AML-193 (cell line): ENCODE data around the gene CAPSL.
"Not testable (repeated sequence)": the region's sequence is repeated elsewhere in the genome, so short reads cannot be mapped to it uniquely, and the experiment has no call there.

Experiments used
- DNase-seq, 2 experiments: peaks; one replicate each; lab custom pipeline; 2025; lab: John Stamatoyannopoulos, UW

Gene CAPSL

GRCh38 chr5:35904443-35905132 lies 33.8 kb downstream of the CAPSL start:
- DNase-seq = no peak

DNA sequence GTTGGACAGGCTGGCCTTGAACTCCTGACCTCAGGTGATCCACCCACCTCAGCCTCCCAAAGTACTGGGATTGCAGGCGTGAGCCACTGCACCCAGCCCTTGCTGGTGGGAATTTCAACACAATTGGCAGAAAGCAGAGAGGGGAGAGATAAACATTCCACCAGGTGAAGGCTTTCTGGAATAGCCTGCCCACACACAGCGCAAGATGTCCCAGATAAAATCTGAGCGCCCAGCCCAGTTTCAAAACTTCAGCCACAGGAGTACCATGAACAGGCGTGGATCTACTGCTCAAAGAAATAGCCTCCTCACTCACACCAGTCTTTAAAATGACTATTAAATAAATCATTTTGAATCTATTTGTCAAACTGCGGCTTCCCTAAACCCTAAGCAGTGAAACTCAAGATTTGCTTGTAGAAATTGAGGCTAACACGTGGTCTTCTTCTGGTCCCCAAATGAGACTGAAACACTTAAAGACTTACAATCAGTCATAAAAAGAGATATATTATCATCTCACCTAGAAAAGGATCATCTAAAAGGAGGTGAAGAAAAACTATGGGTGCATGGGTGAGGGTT lies 34.7 kb downstream of the CAPSL start:
- no peak for DNase-seq

DNA sequence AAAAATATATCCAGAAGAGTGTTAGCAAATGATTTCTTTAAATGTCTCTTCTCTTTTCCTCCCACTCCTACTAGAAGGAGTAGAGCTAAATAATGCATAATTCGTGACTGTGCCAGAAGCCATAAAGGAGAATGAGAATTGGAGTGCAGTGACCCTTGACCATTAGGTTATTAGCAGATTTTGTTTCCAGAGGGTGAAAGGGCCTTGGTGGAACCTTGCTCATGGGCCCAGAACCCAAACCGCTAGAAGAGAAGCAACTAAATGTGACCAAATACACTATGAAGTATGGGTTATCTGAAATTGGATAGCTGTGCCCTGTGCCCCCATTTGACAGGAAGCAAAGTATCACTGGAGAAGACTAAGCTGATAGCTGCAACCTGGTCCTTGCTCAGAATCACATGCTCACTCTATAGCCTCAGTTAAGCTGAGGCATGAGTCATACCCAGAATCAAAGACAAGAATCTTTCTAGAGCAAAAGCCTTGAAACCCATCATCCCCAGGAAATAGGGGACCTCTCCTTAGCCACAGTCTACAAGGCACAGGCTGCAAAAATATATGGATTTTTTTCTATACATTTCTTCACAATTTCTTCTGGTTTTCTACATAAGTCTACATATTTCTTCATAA lies 36.3 kb downstream of the CAPSL start:
- no peak for DNase-seq

- no peak for DNase-seq
These were observed 37.3 kb downstream of the CAPSL start for GRCh38 chr5:35900972-35901695.

DNA sequence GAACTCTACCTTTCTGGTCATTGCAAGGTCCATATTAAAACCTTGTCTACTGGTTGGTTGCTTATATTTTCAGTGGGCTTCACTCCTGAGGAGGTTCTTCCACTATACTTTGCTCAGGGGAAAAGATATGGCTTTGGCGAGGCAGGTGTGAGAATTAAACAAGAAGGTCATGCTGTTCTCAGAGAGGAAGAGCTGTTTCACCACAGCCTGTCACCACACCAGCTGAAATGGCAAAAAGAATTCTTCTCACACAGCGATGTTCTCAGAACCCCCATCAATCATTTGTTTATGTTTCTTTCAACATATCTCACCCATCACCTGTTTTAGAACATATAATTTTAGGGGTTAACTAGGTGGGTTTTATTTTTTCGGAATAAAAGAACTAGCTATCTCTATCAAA lies 38.6 kb downstream of the CAPSL start:
- DNase-seq = no peak

DNA sequence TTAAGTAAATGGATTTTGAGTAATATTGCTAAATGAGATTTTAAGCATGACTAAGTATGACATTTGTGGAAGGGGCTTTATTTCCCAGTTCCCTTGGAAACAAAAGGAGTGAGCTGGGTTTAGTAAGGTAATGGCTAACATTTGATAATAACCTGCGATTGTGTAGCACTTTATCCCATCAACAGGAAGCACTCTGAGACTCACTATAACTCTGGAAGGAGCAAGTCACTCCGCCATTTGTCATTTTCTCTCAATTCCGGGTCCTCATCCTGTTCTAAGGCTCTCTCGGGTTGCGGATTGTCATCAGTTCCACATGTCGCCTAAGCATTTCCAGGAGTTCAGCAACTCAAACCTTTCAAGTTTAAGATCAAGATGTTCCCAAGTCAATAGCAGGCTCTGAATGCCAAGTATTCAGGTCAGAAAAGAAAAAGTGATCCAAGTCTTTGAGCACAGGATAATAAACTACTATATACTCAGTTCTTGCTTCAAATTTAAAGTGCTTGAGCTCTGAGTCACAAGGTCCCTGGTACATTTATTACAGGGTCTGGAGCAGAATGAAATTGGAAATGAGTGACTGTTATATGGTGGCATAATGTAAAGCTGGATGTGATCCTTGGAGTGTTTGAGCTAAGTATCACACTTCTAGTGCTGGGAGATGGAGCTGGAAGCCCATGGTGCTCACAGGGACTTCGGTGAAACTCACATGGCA lies 39.3 kb downstream of the CAPSL start:
- DNase-seq = no peak

DNA sequence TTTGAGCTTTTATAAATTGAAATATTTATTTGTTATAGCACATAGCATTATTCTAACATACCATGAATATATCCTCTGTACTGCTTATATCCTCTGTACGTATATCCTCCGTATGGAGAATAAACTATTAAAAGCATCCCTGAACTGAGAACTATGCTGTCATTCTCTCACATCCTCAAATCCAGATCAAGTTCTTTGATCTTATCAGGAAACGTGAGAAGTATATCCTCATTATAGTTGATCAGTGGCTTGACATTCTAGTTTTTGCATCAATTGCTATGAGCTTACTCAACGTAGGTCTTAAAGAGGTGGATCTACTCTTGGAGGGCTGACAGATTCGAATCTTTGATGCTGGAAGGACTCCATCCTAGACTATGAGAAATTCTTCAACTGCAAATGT lies 44.3 kb downstream of the CAPSL start:
- DNase-seq = no peak

DNA sequence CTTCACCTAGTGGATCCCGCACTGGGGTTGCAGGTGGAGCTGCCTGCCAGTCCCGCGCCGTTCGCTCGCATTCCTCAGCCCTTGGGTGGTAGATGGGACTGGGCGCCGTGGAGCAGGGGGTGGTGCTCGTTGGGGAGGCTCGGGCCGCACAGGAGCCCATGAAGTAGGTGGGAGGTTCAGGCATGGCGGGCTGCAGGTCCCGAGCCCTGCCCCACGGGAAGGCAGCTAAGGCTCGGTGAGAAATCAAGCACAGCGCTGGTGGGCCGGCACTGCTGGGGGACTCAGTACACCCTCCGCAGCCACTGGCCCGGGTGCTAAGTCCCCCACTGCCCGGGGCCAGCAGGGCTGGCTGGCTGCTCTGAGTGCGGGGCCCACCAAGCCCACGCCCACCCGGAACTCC lies 45.6 kb downstream of the CAPSL start:
- not testable (repeated sequence) for DNase-seq

GRCh38 chr5:35890021-35891020 lies 48.1 kb downstream of the CAPSL start:
- no peak for DNase-seq

DNA sequence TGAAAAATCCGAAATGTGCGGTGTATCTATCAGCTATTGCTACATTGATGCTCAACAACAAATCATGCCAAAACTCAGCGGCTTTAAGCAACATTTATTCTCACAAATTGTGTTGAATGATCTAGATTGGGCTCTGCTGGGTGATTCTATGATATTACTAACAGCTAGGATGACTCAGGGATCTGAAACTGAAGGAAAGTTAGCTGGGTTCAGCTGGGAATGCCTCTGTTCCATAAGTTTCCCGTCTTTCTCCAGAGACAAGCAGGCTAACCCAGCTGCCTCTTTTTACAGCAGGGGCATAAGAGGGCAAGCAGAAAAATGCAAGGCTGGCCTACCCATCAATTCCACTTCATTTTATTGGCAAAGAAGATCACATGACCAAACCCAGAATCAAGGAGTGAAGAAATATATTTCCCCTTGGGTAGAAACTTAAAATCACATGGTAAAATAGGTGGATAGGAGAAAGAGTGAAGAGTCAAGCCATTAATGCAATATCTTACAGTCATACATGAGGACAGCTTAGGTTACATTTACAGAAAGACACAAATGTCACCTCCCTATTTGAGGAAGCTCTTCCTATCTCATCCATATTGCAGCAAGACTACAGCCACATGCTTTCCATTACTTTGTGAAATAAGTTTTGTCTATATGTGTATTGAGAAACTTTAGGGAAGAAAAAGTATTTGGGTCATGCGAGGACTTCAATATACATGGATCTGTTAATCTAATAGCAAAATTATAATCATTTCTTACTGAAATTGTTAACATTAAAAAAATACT lies 50.9 kb downstream of the CAPSL start:
- DNase-seq = peak in 1 of 2 experiments; percentile 26

DNA sequence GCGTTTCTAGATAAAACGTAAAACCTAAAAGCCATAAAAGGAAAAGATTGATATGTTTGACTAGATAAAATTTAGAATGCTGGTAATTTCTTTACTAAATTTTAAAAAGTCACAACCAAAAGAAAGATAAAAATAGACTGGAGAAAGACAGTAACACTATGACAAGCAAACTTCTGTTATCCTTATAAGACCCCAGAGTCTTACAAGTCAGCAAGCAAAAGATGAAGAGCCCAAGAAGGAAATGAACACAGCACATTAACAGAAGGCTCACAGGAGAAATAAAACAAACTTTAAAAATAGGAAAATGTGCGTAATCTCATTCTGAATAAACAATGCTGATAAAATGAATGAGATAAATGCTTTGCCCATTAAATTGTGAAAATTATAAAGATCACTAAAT lies 52.0 kb downstream of the CAPSL start:
- no peak for DNase-seq

DNA sequence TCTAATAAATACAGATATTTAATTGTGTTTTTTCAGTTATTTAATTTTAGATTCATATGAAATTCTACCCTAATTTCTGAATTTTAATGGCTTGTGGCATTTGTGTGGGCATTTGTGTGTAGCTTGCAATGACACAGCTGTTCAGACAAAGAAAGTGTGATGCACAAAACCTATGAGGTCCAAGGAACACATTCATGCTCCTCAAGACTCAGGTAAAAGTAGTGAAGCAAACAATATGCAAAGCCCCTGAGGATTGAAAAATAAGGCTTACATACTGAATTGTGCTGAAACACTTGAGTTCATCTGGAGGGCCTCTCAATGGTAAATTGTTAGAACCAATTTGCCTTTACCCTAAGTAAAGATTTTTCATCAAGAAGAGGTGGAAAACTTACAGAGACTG lies 53.6 kb downstream of the CAPSL start:
- no peak for DNase-seq

DNA sequence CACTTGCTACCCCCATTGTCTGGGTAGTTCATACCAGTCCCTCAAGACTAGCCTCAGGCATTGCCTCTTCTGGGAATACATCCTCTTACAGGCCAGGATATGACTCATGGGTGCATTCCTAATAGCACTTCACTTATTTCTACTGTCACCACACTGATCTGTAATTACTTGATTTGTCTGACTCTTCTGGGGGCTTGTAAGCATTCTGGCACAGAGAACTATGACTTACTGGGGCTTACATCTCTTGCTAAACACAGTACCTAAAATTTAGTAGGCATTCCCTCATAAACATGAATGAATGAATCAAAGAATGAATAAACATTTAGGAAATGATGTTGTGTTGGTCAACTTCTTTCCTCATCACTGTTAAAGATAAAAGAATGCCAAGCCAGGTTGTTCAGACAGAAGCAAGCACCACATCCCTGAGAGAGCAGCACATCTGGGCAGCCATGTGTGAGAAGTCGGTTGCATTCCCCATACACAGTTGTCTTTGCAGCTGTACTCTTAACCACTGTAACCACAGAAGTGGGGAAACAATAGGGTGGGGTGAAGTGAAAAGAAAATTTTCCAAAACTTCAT lies 54.1 kb downstream of the CAPSL start:
- DNase-seq = peak; percentile 56 to 75

- DNase-seq = no peak
These were observed 56.7 kb downstream of the CAPSL start for GRCh38 chr5:35881758-35882157.

DNA sequence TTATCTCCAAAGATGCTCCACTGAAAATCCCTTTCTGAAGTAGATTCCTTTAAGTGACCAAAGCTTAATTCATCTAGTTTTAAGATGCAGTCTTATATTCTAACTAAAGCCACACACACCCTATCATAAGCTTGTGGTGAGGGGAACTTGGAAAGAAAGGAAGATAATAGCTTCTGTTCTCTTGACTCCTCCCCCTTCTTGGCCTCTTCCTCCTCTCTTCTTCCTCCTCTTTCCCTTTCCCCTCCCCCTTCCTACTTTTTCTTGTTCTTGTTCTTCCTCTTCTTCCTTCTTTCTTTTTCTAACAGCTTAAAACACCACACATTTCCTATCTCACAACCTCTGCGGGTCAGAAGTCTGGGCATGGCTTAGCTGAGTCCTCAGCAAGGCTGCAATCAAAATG lies 58.3 kb downstream of the CAPSL start:
- peak; percentile 4 to 5 for DNase-seq

DNA sequence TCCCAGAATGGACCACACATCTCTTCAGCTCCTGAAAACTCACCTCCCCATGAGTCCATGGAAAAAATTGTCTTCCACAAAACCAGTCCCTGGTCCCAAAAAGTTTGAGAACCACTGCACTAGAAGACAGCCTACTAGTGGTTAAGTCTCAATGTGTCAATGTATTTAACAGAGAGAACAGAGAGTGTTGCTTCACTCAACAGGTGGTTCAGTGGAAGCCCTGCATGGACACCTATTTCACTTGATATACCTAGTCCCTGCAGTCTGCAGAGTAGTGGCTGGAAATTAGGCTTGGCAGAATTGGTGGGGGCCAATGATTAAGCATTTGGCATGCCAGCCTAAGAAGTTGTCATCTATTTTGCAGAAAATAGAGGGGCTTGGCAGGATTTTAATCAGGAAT lies 58.8 kb downstream of the CAPSL start:
- DNase-seq = no peak

DNA sequence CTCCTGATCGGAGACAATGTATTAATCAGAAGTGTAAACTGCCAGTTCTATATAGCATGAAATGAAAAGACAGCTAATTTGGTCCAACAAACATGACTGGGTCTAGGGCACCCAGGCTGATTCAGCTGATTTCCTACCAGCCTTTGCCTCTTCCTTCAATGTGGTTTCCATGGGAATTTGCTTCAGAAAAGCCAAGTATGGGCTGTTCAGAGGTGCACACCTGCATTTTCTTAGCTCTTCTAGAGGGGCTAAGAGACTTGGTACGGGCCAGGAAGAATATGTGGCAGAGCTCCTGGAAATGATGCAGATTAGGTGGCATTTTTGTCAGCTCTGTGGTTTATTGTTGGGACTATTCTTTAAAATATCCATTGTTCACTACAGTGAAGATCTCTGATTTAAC lies 59.3 kb downstream of the CAPSL start:
- no peak for DNase-seq

DNA sequence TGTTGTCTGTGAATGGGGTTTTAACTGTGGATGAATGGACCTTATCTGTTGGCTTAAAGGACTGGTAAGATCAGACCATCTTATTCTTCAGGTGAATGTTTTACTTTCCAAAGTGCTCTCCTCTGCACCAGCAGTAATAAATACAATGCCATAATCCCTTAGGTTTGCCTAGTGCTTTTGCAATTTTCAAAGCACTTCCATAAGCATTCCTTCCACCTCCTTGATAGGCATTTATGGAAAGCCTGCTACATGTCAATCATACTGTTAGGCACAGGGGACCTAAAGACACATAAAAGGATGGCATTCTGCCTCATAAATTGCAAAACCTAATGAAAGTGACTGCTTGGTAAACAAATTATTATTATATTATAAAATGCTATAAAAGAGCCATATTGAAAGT lies 60.3 kb downstream of the CAPSL start:
- DNase-seq = no peak

GRCh38 chr5:35877655-35878054 lies 60.8 kb downstream of the CAPSL start:
- DNase-seq = no peak

- no peak for DNase-seq
These were observed 61.5 kb downstream of the CAPSL start for GRCh38 chr5:35876922-35877321.
